Activated naive CD4-positive, alpha-beta T cell treated with Interleukin-2 at 50 U/mL for 16 hours (primary cell): ENCODE results near the gene ZBTB8B.
"Not testable (repeated sequence)": the region's sequence is repeated elsewhere in the genome, so short reads cannot be mapped to it uniquely, and the experiment has no call there.

Experiments used
- DNase-seq: peaks from one replicate; pipeline ENCODE4 v3.0.0-alpha.2; 2020

The ZBTB8B gene

DNA sequence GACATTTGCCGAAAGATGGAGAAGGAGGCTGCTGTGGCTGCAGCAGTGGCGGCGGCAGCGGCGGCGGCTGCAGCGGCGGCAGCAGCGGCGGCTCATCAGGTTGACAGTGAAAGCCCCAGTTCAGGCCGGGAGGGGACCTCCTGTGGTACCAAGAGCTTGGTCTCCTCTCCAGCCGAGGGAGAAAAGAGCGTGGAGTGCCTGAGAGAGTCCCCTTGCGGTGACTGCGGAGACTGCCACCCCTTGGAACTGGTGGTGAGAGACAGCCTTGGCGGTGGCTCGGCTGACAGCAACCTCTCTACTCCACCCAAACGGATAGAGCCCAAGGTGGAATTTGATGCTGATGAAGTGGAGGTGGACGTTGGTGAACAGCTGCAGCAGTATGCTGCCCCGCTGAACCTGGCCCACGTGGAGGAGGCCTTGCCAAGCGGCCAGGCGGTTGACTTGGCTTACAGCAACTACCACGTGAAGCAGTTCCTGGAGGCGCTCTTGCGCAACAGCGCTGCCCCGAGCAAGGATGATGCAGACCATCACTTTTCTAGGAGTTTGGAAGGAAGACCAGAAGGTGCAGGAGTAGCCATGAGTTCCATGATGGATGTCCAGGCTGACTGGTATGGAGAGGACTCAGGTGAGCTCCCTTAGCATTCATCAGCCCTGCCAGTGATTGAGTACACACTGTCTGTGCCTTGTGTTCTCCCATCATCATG lies 6.3 kb downstream of the ZBTB8B start:
- no peak for DNase-seq

GRCh38 chr1:32471695-32472362 lies 7.0 kb downstream of the ZBTB8B start:
- no peak for DNase-seq

DNA sequence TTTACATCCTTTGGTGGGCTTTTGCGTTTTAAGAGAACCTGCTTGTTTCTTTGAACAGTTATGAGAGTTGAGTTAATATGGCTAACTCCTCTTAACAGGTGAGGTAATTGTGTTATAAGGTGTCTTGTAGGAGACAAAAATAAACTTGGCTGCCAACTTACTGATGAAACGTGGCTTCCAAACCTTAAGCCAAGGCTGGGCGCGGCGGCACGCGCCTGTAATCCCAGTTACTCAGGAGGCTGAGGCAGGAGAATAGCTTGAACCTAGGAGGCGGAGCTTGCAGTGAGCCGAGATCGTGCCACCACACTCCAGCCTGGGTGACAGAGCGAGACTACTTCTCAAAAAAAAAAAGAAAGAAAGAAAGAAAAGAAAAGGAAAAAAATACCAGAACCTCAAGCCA lies 8.1 kb downstream of the ZBTB8B start:
- not testable (repeated sequence) for DNase-seq

GRCh38 chr1:32474954-32475353 lies 10.1 kb downstream of the ZBTB8B start:
- no peak for DNase-seq

DNA sequence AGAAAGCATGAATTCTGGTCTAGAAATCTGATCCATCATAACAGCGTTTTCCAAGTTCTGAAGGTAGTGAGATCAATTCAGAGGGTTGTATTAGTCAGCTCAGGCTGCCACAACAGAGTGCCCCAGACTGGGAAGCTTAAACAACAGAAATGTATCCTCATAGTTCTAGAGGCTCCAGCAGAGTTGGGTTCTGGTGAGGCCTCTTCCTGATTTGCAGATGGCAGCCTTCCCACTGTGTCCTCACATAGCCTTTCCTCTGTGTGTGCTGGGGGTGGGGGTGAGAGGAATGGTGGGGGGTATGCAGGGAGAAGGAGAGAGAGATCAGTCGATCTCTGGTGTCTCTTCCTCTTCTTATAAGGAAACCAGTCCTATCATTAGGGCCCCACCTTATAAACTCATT lies 15.1 kb downstream of the ZBTB8B start:
- DNase-seq: no peak

DNA sequence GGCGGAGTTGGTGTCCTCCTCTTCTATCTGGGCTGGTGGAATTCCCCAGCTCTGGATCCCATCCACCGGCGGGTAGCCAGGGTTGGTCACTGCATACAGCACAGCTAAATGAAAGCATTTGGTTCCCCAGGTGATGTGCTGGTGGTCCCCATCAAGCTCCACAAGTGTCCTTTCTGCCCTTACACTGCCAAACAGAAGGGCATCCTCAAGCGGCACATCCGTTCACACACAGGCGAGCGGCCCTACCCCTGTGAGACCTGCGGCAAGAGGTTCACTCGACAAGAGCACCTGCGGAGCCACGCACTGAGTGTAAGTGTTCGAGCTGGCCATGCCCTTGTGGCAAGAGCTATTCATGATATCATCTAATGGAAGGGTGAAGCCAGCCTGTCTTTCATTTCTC lies 15.9 kb downstream of the ZBTB8B start:
- DNase-seq: no peak

DNA sequence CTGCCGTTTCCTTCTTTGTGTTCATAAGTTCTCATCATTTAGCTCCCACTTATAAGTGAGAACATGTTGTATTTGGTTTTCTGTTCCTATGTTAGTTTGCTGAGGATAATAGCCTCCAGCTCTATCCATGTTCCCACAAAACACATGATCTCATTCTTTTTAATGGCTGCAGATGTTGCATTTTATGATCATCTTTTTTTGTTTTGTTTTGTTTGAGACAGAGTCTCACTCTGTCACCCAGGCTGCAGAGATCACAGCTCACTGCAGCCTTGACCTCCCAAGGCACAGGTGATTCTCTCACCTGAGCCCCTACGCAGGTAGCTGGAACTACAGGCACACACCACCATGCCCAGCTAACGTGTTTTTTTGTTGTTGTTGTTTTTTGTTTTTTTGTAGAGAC lies 16.9 kb downstream of the ZBTB8B start:
- not testable (repeated sequence) for DNase-seq

DNA sequence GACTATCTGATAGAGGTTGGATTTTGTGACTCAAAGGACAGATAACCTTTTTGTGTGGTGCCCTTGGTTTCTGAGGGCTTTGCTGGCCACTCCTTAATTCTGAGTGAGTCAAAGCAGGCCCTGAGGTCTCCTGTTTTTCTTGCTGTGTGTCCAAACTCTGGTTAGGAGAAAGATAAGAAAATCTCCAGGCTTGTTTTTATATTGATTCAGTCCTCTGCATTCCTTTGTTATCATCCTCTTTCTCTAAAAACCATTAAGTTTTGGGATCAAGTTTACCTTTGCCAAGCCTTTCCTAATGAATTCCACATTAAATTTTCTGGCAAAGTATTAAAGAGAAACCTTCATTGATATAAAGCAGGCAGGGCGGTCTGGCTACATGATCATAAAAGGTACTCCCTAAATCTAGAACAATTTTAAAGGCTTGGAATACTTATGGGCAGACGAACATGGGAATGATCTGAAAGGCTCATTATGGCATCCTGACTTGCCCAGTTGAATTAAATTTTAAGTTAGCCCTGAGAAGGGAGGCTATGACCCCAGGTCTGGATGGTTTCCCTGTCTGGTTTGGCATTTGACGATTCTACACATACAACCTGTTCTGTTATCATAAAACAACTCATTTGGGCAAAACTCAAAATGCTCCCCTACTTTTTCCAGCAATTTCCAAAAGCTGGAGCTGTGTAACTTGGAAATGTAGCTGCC lies 20.8 kb downstream of the ZBTB8B start:
- no peak for DNase-seq

DNA sequence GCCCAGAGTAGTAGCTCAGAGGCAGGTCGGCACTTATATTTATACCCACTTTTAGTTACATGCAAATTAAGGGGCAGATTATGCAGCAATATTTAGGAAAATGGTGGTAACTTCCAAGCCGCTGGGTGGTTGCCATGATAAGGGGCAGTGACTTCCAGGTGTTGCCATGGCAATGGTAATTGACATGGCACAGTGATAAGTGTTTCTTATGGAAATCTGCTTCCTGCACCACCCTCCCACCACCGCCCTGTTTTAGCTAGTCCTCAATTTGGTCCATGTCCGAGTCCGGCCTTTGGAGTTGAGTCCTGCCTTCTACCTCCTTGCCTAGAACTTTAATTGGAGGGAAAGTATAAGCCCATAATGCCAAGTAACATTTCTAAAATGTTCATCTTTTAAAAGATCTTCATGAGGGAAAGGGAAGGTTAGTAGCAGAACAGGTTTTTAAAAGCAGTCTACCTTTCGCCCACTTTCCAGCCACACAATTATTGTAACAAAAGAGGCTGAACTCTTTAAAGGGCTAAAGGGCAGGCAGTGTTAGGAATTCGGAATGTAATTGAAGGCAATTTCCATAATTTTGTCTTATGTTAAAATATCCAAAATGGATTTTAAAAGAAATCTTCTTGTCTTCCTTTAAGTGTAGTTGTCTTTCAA lies 21.7 kb downstream of the ZBTB8B start:
- DNase-seq: no peak

GRCh38 chr1:32487182-32487581 lies 22.3 kb downstream of the ZBTB8B start:
- DNase-seq: no peak

- no peak for DNase-seq
Measured at GRCh38 chr1:32489774-32490454, 25.0 kb downstream of the ZBTB8B start.

DNA sequence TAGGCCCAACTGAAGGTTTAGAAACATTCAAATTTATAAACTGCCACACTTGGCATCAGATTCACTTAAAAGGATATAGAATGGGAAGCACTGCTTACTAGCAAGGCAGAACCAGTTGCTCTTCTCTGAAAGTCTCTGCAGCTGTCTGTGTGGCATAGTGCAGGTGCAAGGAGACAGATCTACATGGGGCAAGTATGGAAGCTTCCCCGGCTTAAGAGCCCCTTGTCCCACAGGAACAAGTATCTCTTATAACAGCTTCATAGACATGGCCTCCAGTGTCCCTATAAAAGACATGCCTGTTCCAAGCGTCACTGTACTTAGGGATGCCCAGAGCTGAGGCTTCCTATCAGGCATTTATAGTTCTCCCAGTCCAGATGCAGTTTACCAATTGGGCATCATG lies 26.5 kb downstream of the ZBTB8B start:
- no peak for DNase-seq

GRCh38 chr1:32494196-32494595 lies 29.3 kb downstream of the ZBTB8B start:
- no peak for DNase-seq

GRCh38 chr1:32494711-32495337 lies 30.0 kb downstream of the ZBTB8B start:
- no peak for DNase-seq

DNA sequence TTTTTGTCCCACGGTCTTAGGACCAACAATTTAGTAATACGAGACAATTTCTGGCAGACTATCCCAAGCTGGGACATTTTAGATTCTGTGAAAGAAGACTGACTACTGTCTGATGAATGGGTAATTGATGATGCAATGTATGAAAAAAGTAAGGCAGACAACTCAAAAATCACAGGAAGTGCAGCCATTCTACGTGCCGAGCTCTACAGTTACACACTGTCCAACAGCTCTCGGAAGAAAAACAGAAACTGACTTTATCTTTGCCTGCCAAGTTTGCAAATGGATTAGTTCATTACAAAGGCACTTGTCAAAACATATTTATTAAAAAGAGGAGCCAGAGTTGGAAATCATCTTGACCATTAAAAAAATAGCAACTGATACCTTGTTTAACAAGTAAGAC lies 31.3 kb downstream of the ZBTB8B start:
- DNase-seq: no peak

DNA sequence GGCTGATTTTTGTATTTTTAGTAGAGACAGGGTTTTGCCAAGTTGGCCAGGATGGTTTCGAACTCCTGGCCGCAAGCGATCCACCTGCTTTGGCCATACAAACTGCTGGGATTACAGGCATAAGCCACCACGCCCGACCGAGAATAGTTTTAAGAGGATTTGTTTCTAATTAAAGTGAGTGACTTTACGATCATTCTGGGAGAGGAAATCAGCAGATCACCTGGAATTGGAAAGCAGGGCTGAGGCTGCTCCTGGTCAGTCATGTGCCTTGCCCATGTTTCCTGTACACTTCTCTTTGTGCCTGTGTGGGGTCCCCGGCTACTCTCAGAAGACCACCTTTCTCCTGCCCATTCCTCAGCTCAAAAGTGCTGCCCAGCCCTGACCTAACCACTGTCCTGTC lies 33.9 kb downstream of the ZBTB8B start:
- no peak for DNase-seq

DNA sequence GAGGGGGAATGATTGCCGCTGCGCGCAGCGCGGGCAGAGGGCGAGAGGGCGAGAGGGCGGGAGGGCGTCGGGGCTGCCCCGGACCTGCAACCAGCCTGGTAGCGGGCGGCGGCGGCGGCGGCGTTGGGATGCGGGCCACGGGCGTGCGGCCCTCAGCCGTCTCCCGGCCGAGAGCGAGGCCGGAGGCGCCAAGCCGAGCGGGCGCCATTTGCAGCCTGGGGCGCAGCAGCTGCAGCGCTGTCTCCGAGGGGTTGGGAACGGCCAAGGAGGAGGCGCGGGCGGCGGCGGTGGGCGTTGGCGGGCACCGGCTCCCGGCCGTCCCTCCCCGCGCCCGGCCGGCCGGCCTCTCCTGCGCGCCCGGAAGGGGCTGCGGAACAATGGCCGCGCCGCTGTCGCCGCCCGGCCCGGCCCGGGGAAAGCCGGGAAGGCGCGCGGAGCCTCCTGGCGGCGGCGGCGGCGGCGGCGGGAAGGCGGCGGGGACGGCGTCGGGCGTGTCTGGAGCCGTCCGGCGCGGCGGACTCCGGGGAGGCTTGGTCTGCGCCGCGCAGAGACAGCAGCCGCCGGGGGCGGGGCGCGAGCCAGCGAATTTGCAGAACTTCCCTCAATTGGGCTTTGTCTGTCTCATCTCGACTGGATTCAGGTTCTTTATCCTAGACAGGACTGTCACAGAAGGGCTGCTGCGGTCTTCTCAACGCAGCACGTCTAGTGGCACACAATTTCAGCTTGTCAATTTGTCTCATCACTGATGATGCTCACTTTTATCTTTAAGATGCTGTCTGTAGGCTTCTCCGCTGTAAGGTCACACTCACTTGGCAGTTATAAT lies 35.7 kb downstream of the ZBTB8B start:
- DNase-seq: peak; percentile 17

DNA sequence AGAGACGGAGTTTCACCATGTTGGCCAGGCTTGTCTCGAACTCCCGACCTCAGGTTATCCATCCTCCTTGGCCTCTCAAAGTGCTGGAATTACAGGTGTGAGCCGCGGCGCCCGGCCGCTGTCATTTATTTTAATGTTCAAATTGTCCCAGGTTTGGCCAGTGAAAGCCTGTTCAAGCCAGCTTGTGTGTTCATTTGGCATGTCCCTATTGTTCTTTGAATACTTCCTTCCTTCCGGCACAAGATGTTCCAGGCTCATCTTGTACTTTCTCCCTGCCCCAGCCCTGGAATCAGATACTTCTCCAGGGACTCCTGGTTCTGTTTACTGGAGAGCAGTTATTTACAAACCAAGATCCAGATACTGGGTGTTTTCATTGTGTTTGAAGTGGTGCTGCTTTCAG lies 37.0 kb downstream of the ZBTB8B start:
- DNase-seq: no peak

GRCh38 chr1:32503153-32503552 lies 38.3 kb downstream of the ZBTB8B start:
- DNase-seq: no peak

- DNase-seq: no peak
Measured at GRCh38 chr1:32507021-32507420, 42.1 kb downstream of the ZBTB8B start.

- no peak for DNase-seq
Measured at GRCh38 chr1:32508761-32509160, 43.9 kb downstream of the ZBTB8B start.

DNA sequence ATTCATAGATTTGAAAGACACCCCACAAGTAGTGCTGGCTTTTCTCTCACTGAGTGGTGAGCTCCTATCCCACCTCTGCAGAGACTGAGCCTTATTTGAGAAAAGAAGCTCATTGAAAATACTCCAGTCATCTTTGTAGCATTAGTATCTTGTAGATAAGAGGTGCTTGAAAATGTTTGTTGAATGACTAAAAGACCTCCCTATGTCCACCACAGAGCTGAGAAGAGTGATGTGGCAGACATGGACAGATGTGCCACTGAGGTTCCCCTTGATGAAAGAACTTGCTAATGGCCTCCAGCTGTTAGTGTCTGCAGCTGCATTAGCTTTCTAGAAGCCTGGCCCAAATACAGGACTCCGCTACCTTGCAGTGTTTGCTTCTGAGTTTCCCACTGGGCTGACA lies 45.1 kb downstream of the ZBTB8B start:
- DNase-seq: no peak
